Central memory CD4-positive, alpha-beta T cell (primary cell): ENCODE results near the gene FOSB.
"Not testable (repeated sequence)": the region's sequence is repeated elsewhere in the genome, so short reads cannot be mapped to it uniquely, and the experiment has no call there.

Experiments used
- DNase-seq: peaks from one replicate; pipeline ENCODE4 v3.0.0; 2022
- total RNA-seq, 3 experiments: gene quantifications; one replicate each; lab custom pipeline; 2026; lab: John Stamatoyannopoulos, UW

The FOSB gene
- total RNA-seq = 8.6 to 4,299 (median 12.9) reads per million in 3 experiments

GRCh38 chr19:45467456-45468158 lies at the start of gene FOSB:
FOSB (plus strand) TSS chr19:45467996; CDS start chr19:45468587, 591 bp downstream.
- peak; percentile 97 for DNase-seq

DNA sequence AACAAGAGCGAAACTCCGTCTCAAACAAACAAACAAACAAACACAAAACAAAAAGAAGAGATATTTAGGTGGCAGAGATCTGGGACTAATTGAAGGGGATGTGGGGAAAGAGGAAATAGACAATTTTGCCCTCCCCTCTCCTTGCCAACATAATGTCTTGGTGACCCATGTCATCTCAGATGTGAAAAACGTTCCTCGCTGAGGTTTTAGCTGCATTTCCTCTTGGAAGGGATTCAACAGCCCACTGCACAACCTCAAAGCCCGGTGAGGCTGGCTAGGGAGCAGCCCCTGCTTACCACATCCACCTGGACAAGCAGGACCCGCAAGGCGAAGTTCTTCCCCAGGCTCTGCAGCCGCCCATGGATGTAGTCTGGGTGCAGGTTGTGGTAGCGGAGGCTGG lies 49.0 kb upstream of the FOSB start:
- no peak for DNase-seq

- DNase-seq = no peak
Observed at GRCh38 chr19:45419396-45419795, 48.4 kb upstream of the FOSB start.

GRCh38 chr19:45419895-45420294 lies 47.9 kb upstream of the FOSB start:
- no peak for DNase-seq

DNA sequence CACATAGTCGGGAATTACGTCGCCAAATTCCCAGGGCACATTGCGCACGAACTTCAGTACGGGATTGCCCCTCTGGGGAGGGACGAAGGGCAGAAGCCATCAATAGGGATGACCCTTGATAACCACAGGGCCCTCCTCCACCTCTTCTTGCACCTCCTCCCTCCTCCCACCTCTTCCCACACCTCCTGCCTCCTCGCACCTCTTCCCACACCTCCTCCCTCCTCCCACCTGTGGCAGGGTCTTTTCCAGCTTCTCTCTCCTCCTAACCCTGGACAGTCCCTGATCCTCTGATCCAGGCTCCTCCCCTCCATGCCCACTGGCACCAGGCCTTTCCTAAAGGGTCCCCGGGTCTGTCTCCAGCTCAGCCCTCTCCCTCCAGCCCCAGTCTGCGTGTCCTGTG lies 47.4 kb upstream of the FOSB start:
- no peak for DNase-seq

GRCh38 chr19:45420871-45421270 lies 46.9 kb upstream of the FOSB start:
- no peak for DNase-seq

DNA sequence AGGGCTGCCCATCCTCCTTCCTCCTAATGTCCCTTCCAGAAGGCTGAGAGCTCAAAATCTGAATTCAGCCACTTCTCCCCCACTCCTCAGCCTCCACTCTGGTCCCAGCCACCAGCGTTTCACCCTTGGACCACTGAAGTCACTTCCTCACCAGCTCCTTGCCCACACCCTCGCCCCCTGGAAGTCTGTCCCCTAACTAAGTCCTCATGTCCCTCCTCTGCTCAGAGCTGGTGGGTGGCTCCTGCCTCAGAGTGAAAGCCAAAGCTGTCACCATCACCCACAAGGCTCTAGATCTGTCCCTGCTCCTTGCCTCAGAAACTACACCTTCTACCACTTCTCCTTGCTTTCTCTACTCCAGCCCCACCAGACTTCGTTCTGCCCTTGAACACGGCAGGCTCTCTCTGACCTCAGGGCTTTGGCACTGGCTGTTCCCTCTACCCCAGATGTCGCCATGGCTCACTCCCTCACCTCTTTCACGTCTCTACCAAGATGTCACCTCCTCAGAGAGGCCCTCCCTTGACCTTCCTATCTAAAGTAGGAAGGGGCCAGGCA lies 45.8 kb upstream of the FOSB start:
- DNase-seq = no peak

DNA sequence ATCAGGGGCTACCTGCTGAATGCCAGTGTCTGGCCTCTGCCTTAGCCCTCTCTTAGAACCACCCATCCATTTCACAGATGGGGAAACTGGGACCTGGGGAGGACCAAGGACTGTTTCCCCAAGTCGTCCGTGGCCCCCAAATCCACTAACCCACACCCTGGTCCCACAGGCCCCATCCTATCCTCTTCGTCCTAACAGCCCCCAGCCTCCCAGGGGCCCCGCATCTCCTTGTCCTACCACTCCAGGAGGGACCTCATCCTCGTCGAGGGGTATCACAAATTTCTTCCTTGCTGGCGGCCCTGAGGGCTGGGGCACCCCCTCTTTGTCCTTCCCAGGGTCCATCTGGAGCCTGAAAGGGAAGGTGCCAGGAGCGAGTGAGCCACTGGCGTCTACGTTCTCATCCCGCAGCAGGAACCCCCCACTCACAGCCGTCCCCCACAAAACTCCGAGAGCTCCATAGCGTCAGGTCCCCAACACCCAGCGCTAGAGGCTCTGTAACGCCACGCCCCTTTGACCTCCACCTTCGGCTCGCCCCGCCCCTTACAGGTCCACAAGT lies 44.7 kb upstream of the FOSB start:
- DNase-seq = peak; percentile 65

DNA sequence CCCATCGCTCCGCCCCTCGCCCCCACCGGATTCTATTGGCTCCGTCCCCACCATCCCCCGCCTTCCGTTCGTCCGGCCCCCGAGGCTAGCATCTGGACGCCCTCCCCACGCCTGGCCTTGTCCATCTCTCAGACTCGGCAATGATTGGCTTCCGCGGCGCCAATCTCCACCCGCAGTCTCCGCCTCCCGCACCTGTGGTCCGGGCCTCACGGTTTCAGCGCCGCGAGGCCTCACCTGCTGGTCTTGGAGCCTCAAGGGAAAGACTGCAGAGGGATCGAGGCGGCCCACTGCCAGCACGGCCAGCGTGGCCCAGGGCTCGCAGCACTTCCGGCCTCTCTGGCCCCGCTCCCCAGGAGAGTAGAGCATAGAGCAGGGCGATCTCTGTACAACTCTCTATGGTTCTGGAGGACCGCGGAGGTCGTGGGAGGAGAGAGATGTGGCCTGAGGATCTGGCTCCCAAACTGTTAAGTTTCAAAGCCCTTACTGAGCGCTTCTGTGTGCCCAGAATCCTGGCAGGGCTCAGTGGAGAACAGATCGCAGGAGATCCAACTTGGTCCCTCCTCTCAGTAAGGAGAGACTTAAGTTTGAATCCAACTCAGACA lies 44.1 kb upstream of the FOSB start, which contains the start of gene ERCC1:
TSS of gene ERCC1 (minus strand) at position 329 of the 602 bp plus-strand sequence. CDS start 543 bp downstream, outside the sequence.
- no peak for DNase-seq

DNA sequence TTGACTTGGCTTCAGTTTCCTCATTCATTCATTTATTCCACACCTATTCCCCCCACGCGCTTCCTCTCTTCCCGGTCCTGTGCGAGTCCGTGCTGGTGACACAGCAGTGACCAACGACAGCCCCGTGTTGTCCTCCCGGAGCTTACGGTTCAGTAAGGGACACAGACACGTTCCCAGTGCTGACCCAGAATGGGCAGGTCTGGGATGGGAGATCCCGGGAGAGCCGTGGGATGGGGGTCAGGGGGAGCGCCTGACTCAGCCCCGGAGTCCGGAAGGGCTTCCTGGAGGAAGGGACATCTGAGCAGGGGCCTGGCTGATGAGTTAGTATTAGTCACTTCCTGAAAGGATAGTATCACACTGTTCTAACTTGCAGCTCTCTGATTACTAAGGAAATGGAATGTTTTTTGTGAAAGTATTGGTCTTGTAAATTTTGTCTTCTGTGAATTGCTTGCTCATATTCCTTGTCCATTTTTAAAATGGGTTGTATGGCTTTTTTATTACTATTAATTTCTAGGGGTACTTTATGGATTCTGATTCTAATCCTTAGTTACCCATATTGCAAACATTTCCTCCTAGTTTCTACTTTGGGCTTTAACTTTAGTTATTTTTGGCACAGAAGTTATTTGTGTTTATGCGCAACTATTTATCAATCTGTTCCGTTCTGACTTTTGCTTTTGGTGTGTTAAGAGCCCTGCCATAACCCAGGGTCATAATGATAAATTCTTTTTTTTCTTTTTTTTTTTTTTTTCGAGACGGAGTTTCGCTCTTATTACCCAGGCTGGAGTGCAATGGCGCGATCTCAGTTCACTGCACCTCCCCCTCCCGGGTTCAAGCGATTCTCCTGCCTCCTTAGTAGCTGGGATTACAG lies 43.4 kb upstream of the FOSB start:
- no peak for DNase-seq

GRCh38 chr19:45428384-45429231 lies 39.2 kb upstream of the FOSB start:
- DNase-seq = no peak

- DNase-seq = not testable (repeated sequence)
Observed at GRCh38 chr19:45429896-45430295, 37.9 kb upstream of the FOSB start.

DNA sequence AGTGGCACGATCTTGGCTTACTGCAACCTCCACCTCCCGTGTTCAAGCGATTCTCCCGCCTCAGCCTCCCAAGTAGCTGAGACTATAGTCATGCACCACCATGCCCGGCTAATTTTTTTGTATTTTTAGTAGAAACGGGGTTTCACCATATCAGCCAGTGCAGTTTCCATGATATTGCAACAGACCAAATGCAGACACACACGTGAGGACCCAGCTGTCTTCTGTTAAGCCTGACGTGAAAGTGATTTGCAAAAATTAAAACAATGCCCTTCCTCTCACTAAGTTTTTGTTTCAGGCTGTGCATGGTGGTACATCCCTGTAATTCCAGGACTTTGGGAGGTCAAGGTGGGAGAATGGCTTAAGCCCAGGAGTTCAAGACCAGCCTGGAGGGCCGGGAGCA lies 36.8 kb upstream of the FOSB start:
- not testable (repeated sequence) for DNase-seq

- not testable (repeated sequence) for DNase-seq
Observed at GRCh38 chr19:45432543-45432942, 35.3 kb upstream of the FOSB start.

DNA sequence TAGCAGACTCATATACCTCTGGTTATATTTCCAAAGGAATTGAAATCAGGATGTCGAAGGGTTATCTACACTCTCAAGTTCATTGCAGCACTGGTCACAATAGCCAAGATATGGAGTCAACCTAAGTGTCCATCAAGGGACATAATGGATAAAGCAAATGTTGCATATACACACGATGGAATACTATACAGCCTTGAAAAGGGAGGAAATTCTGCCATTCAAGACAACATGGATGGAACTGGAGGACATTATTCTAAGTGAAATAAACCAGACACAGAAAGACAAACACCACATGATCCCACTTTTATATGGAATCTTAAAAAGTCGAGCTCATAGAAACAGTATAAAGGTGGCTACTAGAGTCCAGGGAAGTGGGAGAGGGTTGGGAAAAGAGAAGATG lies 30.5 kb upstream of the FOSB start:
- no peak for DNase-seq

- DNase-seq = no peak
Observed at GRCh38 chr19:45439190-45439568, 28.6 kb upstream of the FOSB start.

- DNase-seq = peak; percentile 82
Observed at GRCh38 chr19:45439569-45440258, 28.1 kb upstream of the FOSB start.

GRCh38 chr19:45440259-45440638 lies 27.5 kb upstream of the FOSB start:
- DNase-seq = no peak

- no peak for DNase-seq
Observed at GRCh38 chr19:45440873-45441654, 26.7 kb upstream of the FOSB start.

DNA sequence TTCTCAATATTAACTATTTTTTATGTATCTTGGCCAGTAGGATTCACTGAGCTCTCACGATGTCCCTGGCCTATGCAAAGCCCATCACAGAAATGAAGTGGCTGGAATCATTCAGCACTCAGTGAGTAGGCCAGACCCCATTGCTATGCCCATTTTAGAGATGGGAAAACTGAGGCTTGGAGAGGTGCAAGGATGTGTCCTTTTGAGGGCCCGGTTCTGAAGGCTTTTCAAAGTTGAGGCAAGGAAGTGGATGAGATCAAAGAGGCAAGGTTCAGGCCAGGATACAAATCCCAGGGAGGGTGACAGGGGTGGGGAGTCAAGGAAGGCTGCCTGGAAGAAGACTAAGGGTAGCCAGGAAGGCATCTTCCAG lies 25.4 kb upstream of the FOSB start:
- no peak for DNase-seq
